Measurements from ENCODE around the gene SH3PXD2B. TPM values are rescaled to one million over a fixed set of nuclear protein-coding genes. Genes with fewer than 3 reads are reported as not detected.
"Not testable (repeated sequence)": the region's sequence is repeated elsewhere in the genome, so short reads cannot be mapped to it uniquely, and the experiment has no call there.

SH3PXD2B gene
- total RNA-seq, 2 donors from 2014 or later, result 10.0 to 15.3 TPM

DNA sequence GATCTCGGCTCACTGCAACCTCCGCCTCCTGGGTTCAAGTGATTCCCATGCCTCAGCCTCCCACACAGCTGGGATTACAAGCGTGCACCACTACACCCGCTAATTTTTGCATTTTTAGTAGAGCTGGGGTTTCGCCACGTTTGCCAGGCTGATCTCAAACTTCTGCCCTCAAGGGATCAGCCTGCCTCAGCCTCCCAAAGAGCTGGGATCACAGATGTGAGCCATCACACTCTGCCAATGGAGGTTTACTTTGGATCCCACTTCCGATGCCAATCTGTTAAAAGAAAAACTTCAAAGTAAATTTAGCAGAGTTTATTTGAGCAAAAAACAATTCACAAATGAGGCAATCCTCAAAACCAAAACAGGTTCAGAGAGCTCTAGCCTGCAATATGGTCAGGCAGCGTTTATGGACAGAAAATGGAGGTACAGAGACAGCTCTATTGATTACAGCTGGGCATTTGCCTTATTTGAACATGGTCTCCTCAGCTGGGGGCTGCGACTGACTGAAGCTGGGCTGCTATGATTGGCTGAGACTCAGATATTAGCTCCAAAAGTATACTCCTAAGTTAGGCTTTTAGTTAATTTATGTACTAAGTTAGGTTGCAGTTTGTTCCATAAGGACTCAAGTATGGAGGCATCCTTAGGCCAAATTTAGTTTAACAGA is 152.1 kb downstream of the SH3PXD2B start:
- DNase-seq, result no peak
- intact Hi-C loops (cut with DNase I), result no loop called here
- ATAC-seq, result no peak

DNA sequence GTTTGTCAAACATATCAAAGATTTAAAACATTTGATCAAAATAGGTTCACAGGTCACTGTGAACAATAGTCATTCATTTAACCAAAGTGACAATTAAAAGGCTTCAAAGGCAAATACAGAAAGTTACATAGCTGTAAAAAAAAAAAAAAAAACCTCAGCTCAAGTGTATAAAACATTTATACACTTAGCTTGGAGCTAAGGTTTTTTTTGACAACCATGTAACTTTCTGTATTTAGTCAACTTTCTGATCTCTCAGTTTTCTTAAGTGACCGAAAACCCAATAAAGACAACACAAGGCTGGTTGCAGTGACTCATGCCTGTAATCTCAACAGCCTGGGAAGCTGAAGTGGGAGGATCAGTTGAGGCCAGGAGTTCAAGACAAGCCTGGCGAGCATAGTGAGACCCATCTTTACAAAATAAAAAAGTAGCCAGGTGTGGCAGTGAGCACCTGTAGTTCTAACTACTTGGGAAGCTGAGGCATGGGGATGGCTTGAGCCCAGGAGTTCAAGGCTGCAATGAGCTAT is 154.3 kb downstream of the SH3PXD2B start:
- ATAC-seq (peak in 1 of 2 donors; percentile 41), DNase-seq (no peak)
- intact Hi-C loops (cut with DNase I), result no loop called here

DNA sequence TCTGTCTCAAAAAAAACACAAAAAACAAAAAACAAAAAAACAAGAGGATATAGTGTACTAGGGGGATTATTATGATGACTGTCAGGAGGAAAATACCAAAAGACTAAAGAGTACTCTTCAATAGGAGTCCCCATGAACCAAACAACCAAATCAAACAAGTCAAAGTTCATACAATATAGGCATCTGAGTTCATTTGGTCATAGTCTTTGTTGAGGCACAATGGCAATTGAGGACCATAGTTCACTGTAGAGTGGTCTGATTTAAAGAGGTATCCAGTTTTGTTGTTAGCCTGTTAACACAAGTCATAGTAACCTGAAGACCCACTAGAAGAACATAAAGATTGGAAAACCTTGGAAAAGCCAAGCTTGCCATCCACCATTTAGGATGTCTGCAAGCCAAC is 159.5 kb downstream of the SH3PXD2B start:
- DNase-seq, result no peak
- ATAC-seq, result no peak
- intact Hi-C loops (cut with DNase I), result loop anchor here (5.0 kb wide), 1 partner anchor 188 kb away; no protein-coding TSS in a partner anchor

DNA sequence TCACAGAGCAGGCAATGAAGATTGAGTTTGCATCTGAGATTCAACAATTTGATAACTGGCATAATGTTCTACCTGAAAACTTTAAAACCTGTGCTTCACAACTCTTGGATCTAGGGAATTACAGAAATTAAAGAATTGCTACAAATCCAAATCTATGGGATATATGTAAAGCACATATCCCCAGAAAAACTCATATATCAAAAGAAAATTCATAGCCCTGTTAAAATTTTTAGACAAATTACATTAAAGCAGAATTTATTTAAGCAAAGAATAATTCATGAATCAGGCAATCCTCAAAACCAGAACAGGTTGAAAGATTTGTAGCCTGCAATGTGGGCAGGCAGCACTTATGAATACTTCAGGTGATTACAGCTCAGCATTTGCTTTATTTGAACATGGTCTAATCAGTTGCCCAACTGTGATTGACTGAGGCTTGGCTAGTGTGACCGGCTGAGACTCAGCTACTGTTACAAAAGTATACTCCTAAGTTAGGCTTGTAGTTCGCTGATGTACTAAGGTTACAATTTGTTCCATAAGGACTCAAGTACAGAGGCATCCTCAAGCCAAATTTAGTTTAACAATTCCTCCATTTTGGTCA is 160.5 kb downstream of the SH3PXD2B start:
- intact Hi-C loops (cut with DNase I), result loop anchor here (5.0 kb wide), 1 partner anchor 187 kb away; no protein-coding TSS in a partner anchor
- DNase-seq, result no peak
- no peak for ATAC-seq

DNA sequence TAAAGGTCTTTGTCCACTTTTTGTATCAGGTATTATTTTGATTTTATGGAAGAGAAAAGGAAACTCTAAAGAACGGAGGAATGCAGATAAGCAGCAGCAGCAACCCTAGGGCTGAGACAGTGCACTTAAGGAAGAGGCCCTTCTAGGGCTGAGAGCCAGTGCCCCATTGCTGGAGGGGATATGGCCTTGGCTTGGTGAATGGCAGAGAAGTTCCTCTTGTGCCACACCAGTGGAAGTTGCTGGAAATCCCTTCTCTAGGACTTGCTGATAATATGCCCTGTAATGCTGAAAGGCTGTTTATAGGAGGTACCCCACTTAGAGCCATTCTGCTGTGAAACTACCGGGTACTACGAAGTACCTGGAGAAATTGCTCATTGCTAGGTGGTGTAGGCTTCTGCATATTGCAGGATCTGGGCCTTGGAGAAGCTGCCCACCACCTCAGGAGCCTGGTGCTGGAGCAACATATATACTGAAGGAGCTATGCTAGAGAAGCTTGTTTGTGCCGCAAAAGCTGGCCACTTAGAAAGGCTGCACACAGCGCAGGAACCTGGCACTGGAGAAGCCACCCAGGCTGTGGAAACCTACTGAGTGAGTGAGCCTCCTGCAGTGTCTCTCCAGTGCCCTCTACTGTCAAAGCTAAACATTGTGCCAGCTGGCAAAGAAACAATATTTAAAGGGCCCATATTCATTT is 161.1 kb downstream of the SH3PXD2B start:
- ATAC-seq (peak; percentile 96 to 97), DNase-seq (peak; percentile 63)
- intact Hi-C loops (cut with DNase I), result loop anchor here (5.0 kb wide), 1 partner anchor 186 kb away; no protein-coding TSS in a partner anchor

DNA sequence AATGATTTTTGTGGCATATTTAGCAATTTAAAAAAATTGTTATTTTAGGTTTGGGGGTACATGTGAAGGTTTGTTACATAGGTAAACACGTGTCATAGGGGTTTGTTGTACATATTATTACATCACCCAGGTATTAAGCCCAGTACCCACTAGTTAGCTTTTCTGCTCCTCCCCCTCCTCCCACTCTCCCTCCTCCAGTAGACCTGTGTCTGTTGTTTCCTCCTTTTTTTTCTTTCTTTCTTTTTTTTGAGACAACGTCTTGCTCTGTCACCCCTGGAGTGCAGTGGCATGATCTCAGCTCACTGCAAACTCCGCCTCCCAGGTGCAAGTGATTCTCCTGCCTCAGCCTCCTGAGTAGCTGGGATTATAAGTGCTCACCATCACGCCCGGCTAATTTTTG is 162.5 kb downstream of the SH3PXD2B start:
- DNase-seq, ATAC-seq: not testable (repeated sequence)
- intact Hi-C loops (cut with DNase I), result loop anchor here (5.0 kb wide), 1 partner anchor 185 kb away; no protein-coding TSS in a partner anchor

DNA sequence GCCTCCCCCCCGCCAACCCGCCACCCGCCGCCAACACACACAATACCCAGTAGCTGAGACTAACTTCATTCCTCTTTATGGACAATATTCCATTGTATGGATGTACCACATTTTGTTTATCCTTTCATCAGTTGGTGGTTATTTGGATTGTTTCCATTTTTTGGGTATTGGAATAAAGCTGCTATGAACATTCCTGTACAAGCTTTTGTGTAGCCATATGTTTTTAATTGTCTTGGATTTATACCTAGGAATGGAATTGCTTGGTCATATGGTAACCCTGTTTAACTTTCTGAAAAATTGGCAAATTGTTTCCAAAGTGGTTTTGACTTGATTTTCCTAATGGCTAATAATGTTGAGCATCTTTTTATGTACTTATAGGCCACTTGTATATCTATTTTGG is 165.9 kb downstream of the SH3PXD2B start:
- intact Hi-C loops (cut with DNase I), result no loop called here
- no peak for ATAC-seq
- DNase-seq, result no peak

DNA sequence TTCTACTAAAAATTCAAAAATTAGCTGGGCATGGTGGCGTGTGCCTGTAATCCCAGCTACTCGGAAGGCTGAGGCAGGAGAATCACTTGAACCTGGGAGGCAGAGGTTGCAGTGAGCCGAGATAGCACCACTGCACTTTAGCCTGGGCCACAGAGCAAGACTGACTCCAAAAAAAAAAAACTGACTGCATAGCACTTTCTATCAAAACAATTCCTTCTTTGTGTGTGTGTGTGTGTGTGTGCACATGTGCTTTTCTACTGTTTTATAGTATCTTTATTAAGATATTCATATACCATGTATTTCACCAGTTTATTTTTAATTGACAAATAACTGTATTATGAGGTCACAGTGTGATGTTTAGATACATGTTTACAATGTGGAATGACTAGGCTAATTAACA is 167.2 kb downstream of the SH3PXD2B start:
- DNase-seq; intact Hi-C loops (cut with DNase I): not testable (repeated sequence)

DNA sequence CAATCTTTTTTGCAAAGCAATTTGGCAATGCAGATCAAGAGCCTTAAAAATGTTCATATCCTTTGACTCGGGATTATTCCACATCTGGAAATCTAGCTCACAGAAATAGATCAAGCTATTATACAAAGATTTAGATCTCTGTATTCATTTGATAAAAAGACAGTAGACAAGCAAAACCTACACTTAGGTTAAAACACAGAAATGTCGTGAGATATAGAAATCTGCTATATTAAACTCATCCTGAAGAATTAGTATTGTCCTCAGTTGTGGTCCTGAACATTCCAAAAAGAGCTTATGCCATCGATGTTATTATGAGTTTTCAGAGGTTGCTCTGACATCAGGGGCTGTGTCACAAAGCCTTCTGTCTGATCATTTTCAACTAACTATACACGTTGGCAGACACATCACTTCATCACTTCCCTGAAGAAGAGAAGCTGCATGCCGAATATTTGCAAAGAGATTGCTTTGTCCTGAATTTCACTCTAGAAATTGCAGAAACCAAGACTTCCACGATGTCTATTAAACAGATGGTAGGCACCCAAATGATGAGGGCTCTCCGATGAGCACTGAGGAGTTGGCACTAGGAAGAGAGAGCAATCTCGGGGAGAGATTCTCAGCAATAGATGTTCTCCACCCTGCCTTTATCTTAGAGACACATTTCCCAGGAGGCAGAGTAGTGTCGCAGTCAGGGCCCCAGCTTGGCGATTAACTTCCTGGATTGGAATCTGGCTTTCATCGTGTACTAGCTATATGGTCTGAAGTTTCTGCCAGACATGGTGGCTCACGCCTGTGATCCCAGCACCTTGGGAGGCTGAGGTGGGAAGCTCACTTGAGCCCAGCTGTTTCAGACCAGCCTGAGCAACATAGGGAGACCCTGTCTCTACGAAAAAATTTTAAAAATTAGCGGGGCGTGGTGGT is 168.8 kb downstream of the SH3PXD2B start:
- no peak for ATAC-seq

More for the DNA sequence above, 167.2 kb downstream of the SH3PXD2B start:
- not testable (repeated sequence) for ATAC-seq

DNA sequence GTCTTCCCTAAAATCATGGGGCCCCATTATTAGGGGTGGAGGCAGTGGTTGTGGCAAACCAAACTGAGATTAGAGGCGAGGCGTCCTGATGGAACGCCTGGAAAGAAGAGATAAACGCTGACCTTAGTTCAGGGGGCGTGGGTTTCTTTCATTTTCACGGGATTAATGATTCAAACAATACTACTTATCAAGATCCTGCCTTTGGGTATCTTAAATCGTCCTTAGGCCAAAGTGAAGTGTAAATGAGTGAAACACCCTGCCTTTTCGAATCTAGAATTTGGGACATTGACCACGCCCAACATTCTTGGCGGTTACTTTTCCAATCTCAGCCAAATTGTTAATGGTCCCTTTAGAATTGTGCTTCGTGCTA is 169.7 kb downstream of the SH3PXD2B start:
- no peak for DNase-seq
- intact Hi-C loops (cut with DNase I), result loop anchor here in 1 of 2 donors (5.0 kb wide), 1 partner anchor 97 kb away; the partner anchor contains the start of gene STK10
- ATAC-seq, result peak in 1 of 2 donors; percentile 9

More for the DNA sequence above, 168.8 kb downstream of the SH3PXD2B start:
- intact Hi-C loops (cut with DNase I), result no loop called here
- no peak for DNase-seq

DNA sequence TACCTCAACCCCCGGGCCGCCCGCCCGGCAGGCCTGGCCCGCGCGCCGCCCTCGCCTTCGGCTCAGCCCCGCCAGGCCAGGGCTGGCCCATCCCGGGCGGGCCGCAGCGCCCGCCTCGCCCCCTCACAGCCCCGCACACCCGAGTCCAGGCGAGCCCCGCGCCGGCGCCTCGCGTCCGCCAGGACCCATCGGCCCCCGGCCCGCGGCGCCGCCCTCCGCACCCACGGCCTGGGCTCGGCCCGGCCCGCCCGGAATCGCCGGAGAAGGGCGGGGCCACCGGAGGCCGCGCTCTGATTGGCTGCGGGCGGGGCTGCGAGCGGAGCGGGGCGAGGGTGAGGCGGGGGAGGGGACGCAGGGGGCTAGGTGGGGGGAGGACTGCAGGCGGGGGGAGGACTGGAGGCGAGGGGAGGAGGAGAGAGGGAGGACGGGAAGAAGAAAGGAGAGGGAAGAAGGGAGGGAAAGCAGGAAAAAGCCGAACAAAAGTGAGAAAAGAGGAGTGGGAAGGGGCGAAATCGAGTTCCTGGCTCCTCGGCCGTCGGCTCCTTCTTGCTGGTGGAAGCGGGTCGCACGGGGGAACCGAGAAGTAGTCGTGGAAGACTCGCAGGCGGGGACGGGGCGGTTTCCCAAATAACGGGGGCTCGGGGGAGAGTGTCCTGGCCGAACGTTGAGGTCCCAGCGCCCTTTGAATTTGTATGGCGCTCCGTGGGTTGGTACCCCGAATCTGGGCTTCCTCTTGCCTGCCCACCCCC is 170.3 kb downstream of the SH3PXD2B start:
- intact Hi-C loops (cut with DNase I), result loop anchor here in 1 of 2 donors (5.0 kb wide), 1 partner anchor 97 kb away; the partner anchor contains the start of gene STK10
- ATAC-seq (peak; percentile 94), DNase-seq (peak; percentile 88)

DNA sequence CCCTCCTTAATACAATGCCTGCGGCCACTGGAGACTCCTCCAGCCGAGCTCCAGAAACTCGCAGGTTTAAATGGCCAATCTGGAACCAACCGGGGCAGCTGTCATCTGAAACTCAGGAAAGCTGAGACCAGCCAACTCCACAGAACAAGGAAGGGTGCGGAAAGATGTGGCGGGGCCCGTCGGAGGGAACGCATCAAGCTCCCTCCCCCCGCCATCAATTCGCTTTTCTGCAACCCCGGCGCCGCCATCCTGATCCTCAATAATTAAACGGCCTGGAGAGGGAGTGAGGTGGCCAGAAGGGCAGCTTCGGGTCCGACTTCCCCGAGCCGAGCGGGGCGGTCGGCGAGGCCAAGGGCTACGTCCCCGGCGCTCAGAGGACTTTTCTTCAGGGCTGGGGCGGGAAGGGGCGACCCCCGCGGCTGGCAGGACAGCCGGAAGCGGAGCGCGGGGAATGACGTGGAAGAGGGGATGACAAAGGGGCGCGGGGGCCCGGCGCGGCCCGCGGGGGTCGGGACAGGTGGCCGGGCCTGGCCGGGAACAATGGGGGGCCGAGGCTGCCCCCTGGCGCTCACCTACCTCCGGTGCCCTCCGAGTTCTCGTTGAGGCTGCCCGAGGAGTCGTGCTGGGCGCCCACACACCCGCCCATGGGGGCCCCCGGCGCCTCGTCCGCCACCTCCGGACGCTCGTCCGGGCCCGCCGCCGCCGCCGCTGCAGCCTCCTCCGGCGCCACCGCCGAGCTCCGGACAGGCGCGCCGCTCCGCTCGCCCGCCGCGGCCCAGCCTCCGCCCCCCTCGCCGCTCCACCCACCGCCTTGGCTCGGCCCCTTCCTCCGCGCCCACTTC is 171.1 kb downstream of the SH3PXD2B start, which contains the start of gene UBTD2:
Gene UBTD2, minus strand, starts transcription at position 745 of the 842 bp plus-strand sequence. Its CDS starts 99 bp downstream, at position 646.
- ATAC-seq, result peak; percentile 90 to 93
- intact Hi-C loops (cut with DNase I), result loop anchor here in 1 of 2 donors (5.0 kb wide), 1 partner anchor 96 kb away; the partner anchor contains the start of gene STK10
- peak; percentile 86 for DNase-seq

DNA sequence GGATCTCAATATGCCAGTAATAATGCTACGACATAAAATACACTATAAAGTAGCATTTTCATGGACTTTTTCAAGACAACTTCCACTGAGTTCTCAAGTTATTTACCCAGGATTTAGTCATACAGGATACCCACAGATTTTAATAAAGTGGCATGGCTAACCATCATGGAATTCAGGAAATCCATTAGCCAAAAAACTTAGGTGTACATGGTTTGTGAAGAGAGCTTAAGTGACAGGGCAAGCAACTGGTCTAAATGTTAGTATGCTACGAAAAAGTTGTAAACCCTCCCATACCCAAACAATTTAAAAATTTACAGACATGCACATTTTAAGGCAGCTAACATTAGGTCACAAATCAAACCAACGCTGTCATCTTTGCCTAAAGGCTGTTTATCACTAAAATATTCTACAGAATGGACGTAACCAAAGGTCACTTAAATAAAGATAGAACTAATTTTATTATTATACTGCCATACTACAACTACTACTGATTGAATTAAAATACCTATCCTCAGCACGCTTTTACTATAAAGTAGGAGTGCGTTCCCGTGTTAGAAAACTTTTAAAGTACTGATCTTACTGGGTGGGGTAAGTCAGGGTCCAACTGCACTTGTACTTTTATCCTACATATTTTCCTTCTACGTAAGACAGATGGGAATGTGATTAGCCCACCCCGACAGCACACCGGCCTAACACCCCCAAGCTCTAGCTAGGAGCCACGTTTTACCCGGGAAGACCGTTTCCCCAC is 171.9 kb downstream of the SH3PXD2B start:
- no peak for ATAC-seq
- intact Hi-C loops (cut with DNase I), result loop anchor here in 1 of 2 donors (5.0 kb wide), 1 partner anchor 95 kb away; the partner anchor contains the start of gene STK10
- DNase-seq, result no peak

DNA sequence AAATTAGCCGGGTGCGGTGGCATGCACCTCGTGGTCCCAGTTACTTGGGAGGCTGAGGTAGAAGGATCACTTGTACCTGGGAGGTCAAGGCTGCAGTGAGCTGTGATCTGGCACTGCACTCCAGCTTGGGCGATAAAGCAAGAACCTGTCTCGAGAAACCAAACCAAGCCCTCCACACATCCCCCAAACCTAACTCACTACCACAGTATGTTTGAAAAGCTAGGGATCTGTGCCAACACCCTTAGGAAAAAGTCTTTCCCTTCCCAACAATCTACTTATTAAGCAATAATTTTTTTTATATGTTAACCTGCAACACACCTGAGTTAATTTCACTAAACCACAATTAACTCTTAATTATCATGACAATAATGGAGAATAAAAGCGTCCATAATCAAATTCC is 173.0 kb downstream of the SH3PXD2B start:
- ATAC-seq, result no peak
- intact Hi-C loops (cut with DNase I), result loop anchor here in 1 of 2 donors (5.0 kb wide), 1 partner anchor 94 kb away; the partner anchor contains the start of gene STK10
- DNase-seq, result no peak

DNA sequence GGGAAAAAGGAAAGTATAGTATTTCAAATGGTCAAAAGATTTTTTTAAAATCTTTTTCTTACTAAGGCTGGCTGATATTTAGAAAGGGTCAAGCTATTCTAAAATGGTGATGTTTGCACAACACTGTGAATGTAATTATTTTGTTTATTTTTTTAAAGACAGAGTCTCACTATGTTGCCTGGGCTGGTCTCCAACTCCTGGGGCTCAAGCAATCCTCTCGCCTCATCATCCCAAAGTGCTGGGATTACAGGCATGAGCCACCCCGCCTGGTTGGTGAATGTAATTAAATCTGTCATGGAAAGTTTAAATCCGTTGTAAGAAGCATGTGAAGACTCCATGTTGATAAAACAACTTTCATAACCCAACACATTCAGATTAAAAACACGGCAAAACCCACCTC is 173.4 kb downstream of the SH3PXD2B start:
- ATAC-seq (no peak), DNase-seq (no peak)
- intact Hi-C loops (cut with DNase I), result loop anchor here in 1 of 2 donors (5.0 kb wide), 1 partner anchor 94 kb away; the partner anchor contains the start of gene STK10

DNA sequence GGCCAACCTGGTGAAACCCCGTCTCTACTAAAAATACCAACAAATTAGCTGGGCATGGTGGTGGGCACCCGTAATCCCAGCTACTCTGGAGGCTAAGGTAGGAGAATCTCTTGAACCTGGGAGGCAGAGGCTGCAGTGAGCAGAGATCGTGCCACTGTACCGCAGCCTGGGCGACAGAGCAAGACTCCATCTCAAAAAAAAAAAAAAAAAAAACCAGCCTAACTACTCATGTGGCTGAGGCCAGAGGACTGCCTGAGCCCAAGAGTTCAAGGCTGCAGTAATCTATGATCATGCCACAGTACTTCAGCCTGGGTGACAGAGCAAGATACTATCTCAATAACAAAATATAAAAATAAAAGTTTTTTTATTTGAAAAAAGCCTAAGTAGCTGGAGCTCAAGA is 174.0 kb downstream of the SH3PXD2B start:
- no peak for ATAC-seq
- intact Hi-C loops (cut with DNase I), result loop anchor here in 1 of 2 donors (5.0 kb wide), 1 partner anchor 93 kb away; the partner anchor contains the start of gene STK10

More for the DNA sequence above, 174.0 kb downstream of the SH3PXD2B start:
- no peak for DNase-seq

All from left cardiac atrium (tissue), 4 donors.